Measurements from ENCODE around the gene CBR3. TPM values are rescaled to one million over a fixed set of nuclear protein-coding genes. Genes with fewer than 3 reads are reported as not detected.
A peak's percentile ranks its signal among the peaks of the same experiment; 100 is the strongest.

Gene CBR3
- total and polyA plus RNA-seq, 4 donors: 0.23 to 9.0 (median 4.7) TPM

DNA sequence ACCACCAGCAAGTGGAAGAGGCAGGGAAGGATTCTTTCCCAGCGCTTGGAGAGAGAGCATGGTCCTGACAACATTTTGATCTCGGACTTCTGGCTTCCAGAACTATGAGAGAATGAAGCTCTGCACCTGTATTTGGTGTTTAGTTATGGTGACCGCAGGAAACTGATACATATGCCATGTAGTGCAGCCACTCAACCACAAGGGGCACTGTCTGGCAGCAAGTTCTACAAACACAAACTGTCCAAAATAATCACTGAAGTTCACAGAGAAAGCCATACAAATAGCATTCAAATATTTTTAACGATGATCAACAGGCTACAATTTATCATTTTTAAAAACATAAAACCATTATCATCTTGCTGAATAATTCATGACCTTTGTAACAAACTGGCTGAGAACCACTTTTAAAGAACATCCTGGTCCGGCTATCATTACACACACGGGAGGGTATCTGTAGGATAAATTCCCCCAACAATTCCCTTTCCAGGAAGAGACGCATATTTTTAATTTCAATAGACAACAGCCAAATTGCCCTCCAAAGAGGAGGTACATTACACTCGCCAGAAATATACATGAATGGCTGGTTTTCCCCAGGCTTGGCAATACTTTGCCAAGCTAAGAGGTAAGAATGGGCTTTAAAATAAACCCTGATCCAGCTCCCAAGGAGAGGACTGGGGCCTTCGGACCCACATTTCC, 9.2 kb upstream of the CBR3 start:
- ATAC-seq (ENCODE audit: insufficient read depth, low FRiP score) (no peak), DNase-seq (peak; percentile 52 to 72 (median 56))
- H3K27ac ChIP-seq (ENCODE audit: low read depth in 1 of 2, low read length in 1 of 2): peak overlapping the region in 1 of 2 donors; percentile 39
- H3K9ac ChIP-seq (ENCODE audit: insufficient read depth in 1 of 2, low read length in 2 of 2): no peak overlapping the region
- peak; percentile 53 for TF ChIP-seq CTCF (IDR thresholded peaks at IDR 0.05; ENCODE audit: control extremely low read depth, extremely low read depth)
- 28 to 34% methylated on average over 9 of the region's 9 CpGs for WGBS, 2 donors
- no peaks in the 10 kb centered on the region for H3K9me3 ChIP-seq (ENCODE audit: control insufficient read depth in 4 of 4, insufficient read depth in 3 of 4, low read length in 3 of 4)
- H3K4me3 ChIP-seq: no peak overlapping the region
- H3K36me3 ChIP-seq (ENCODE audit: control insufficient read depth in 4 of 4, insufficient read depth in 4 of 4, low read length in 4 of 4): no peaks in the 10 kb centered on the region
- H3K27me3 ChIP-seq (ENCODE audit: control insufficient read depth in 3 of 3, insufficient read depth in 3 of 3, low read length in 2 of 3): peaks cover 0 to 1% (median 0%) of the 10 kb centered on the region in 3 donors
- peaks cover 0 to 5% (median 0%) of the 10 kb centered on the region in 5 donors for H3K4me1 ChIP-seq (ENCODE audit: control insufficient read depth in 5 of 5, insufficient read depth in 5 of 5, low read length in 5 of 5)

DNA sequence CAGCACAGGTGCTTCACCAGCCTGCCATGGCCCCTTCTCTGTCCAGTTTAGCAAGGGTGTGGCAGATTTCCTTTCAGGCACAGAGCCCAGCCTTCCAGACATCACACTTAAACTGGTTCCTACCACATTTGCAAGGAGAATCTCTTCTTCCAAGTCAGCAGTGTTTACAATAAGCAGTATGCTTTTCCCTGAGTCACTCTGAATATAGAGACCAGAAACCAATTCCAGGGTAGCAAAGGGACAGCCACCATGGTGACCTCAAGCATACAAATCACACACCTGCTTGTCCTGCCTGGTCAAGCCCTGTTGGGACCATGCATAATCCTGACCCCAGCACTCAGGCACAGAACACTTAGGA, 8.7 kb upstream of the CBR3 start:
- Histone ChIP-seq H3K4me1 (ENCODE audit: control insufficient read depth in 5 of 5, insufficient read depth in 5 of 5, low read length in 5 of 5) (peaks cover 0 to 5% (median 0%) of the 10 kb centered on the region in 5 donors), H3K36me3 (ENCODE audit: control insufficient read depth in 4 of 4, insufficient read depth in 4 of 4, low read length in 4 of 4) (no peaks in the 10 kb centered on the region), H3K9ac (ENCODE audit: insufficient read depth in 1 of 2, low read length in 2 of 2) (no peak overlapping the region), H3K27me3 (ENCODE audit: control insufficient read depth in 3 of 3, insufficient read depth in 3 of 3, low read length in 2 of 3) (peaks cover 0 to 2% (median 0%) of the 10 kb centered on the region in 3 donors), H3K4me3 (no peak overlapping the region), H3K27ac (ENCODE audit: low read depth in 1 of 2, low read length in 1 of 2) (peak overlapping the region in 1 of 2 donors; percentile 15), H3K9me3 (ENCODE audit: control insufficient read depth in 4 of 4, insufficient read depth in 3 of 4, low read length in 3 of 4) (no peaks in the 10 kb centered on the region)
- no peak for TF ChIP-seq CTCF (IDR thresholded peaks at IDR 0.05; ENCODE audit: control extremely low read depth, extremely low read depth)
- peak in 1 of 3 donors; percentile 23 for DNase-seq
- no peak for ATAC-seq (ENCODE audit: insufficient read depth, low FRiP score)

DNA sequence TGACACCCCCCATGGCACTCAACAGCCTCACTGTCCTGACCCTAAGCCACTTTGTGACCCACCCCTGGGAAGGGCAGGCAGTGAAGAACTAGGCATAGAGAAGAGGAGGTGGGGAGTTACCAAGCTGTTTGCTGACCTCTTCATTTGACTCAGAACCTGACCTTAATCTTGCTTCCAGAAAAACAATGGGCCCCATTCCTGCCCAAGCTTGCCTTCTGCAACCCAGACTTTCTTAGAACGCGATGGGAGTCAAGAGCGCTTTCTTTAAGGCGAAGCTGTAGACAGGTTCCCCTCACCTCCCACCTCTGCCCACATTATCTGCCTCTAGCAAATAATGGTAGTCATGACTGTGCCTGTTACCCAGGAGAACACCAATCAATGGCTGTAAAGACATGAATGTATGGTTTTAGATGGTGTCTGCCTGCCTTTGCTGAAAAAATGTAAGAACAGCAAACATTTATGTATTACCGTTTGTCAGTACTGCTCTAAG, 8.2 kb upstream of the CBR3 start:
- Histone ChIP-seq H3K4me1 (ENCODE audit: control insufficient read depth in 5 of 5, insufficient read depth in 5 of 5, low read length in 5 of 5) (peaks cover 0 to 5% (median 0%) of the 10 kb centered on the region in 5 donors), H3K27ac (ENCODE audit: low read depth in 1 of 2, low read length in 1 of 2) (peak overlapping the region in 1 of 2 donors; percentile 14), H3K36me3 (ENCODE audit: control insufficient read depth in 4 of 4, insufficient read depth in 4 of 4, low read length in 4 of 4) (no peaks in the 10 kb centered on the region), H3K4me3 (no peak overlapping the region), H3K9me3 (ENCODE audit: control insufficient read depth in 4 of 4, insufficient read depth in 3 of 4, low read length in 3 of 4) (no peaks in the 10 kb centered on the region), H3K27me3 (ENCODE audit: control insufficient read depth in 3 of 3, insufficient read depth in 3 of 3, low read length in 2 of 3) (peaks cover 0 to 2% (median 0%) of the 10 kb centered on the region in 3 donors), H3K9ac (ENCODE audit: insufficient read depth in 1 of 2, low read length in 2 of 2) (no peak overlapping the region)
- DNase-seq: no peak
- ATAC-seq (ENCODE audit: insufficient read depth, low FRiP score): no peak
- TF ChIP-seq CTCF (IDR thresholded peaks at IDR 0.05; ENCODE audit: control extremely low read depth, extremely low read depth): no peak
- 96% methylated on average over 5 of the region's 5 CpGs for WGBS, 2 donors

All from lung (tissue), 12 donors.